Neural cell (in vitro differentiated cells): Measurements from ENCODE around the gene SLC15A5. TPM values are rescaled to one million over a fixed set of nuclear protein-coding genes. Genes with fewer than 3 reads are reported as not detected.

ENCODE experiments used
- H2AFZ ChIP-seq: fragments of 200-600, 300-800 bp; sonication (generic), shearing (Covaris generic); 2 replicates; pipeline ENCODE4 v1.6.0; 2014; ENCODE audit warnings: low read depth, mild to moderate bottlenecking, antibody characterized with exemption, low read length, moderate library complexity
- H3F3A ChIP-seq: fragments of 200-600 bp; shearing (Covaris generic); 2 replicates; pipeline ENCODE4 v1.6.1; 2016; ENCODE audit warnings: mild to moderate bottlenecking, moderate library complexity, mixed read lengths, antibody characterized with exemption, low read length; ENCODE audit not compliant: insufficient read depth, poor library complexity, severe bottlenecking
- H3K27ac ChIP-seq: fragments of 200-600, 300-800 bp; sonication (generic), shearing (Covaris generic); 2 replicates; pipeline ENCODE4 v1.5.1; 2014; ENCODE audit warnings: mild to moderate bottlenecking, low read length, moderate library complexity
- H3K27me3 ChIP-seq: fragments of 300-800, 200-600 bp; sonication (generic), shearing (Covaris generic); 2 replicates; pipeline ENCODE4 v1.6.0; 2014; ENCODE audit warnings: mild to moderate bottlenecking, low read depth, low read length, moderate library complexity; ENCODE audit not compliant: insufficient read depth
- H3K36me3 ChIP-seq: fragments of 300-800, 200-600 bp; sonication (generic), shearing (Covaris generic); 2 replicates; pipeline ENCODE4 v1.5.1; 2014; ENCODE audit warnings: mild to moderate bottlenecking, antibody characterized with exemption, low read length, moderate library complexity; ENCODE audit not compliant: insufficient read depth
- H3K4me2 ChIP-seq: fragments of 300-800, 200-600 bp; sonication (generic), shearing (Covaris generic); 2 replicates; pipeline ENCODE4 v1.6.0; 2014; ENCODE audit warnings: mild to moderate bottlenecking, low read length
- H3K4me3 ChIP-seq: fragments of 300-800, 200-600 bp; sonication (generic), shearing (Covaris generic); 2 replicates; pipeline ENCODE4 v1.5.1; 2014; ENCODE audit warnings: mild to moderate bottlenecking, low read length, moderate library complexity
- H3K79me2 ChIP-seq: fragments of 200-600 bp; shearing (Covaris generic); replicated peaks from 2 replicates; pipeline ENCODE4 v1.6.0; 2014; ENCODE audit warnings: mild to moderate bottlenecking, low read length, moderate library complexity; ENCODE audit not compliant: insufficient read depth
- H3K9ac ChIP-seq: fragments of 300-800, 200-600 bp; sonication (generic), shearing (Covaris generic); 2 replicates; pipeline ENCODE4 v1.6.1; 2016; ENCODE audit warnings: mild to moderate bottlenecking, low read length, mixed read lengths
- H3K9me2 ChIP-seq: fragments of 200-600 bp; shearing (Covaris generic); 2 replicates; pipeline ENCODE4 v1.6.1; 2016; ENCODE audit warnings: mild to moderate bottlenecking, low read length, mixed read lengths; ENCODE audit not compliant: insufficient read depth
- H3K9me3 ChIP-seq: fragments of 200-600, 300-800 bp; sonication (generic), shearing (Covaris generic); 2 replicates; pipeline ENCODE4 v1.6.1; 2016; ENCODE audit warnings: mild to moderate bottlenecking, mixed run types, low read length, moderate library complexity, mixed read lengths
- H4K20me1 ChIP-seq: fragments of 200-600 bp; shearing (Covaris generic); 2 replicates; pipeline ENCODE4 v1.6.1; 2016; ENCODE audit warnings: mild to moderate bottlenecking, mixed run types; ENCODE audit not compliant: insufficient read depth
- CTCF ChIP-seq: fragments of 450-650 bp; IDR thresholded peaks from 2 replicates; pipeline ENCODE4 v1.5.1; 2014; ENCODE audit warnings: antibody characterized with exemption, mild to moderate bottlenecking, moderate library complexity; ENCODE audit not compliant: poor library complexity, severe bottlenecking
- EP300 ChIP-seq: fragments of 450-650 bp; conservative IDR thresholded peaks from 2 replicates; pipeline ENCODE4 v1.6.1; 2014; ENCODE audit warnings: antibody characterized with exemption, mild to moderate bottlenecking, moderate library complexity; ENCODE audit not compliant: poor library complexity, severe bottlenecking
- EZH2 ChIP-seq: fragments of 200-600, 300-800 bp; shearing (Covaris generic), sonication (generic); IDR thresholded peaks from 2 replicates; pipeline ENCODE4 v1.6.1; 2014; ENCODE audit warnings: antibody characterized with exemption, low read length, borderline replicate concordance, mild to moderate bottlenecking; ENCODE audit not compliant: insufficient read depth, poor library complexity, severe bottlenecking
- MXI1 ChIP-seq: fragments of 450-650 bp; conservative IDR thresholded peaks from 2 replicates; pipeline ENCODE4 v1.6.1; 2014; ENCODE audit warnings: antibody characterized with exemption, mild to moderate bottlenecking; ENCODE audit not compliant: poor library complexity, severe bottlenecking
- POLR2AphosphoS5 ChIP-seq: IDR thresholded peaks from 2 replicates; pipeline ENCODE4 v1.6.1; 2012
- RAD21 ChIP-seq: fragments of 450-650 bp; conservative IDR thresholded peaks from 2 replicates; pipeline ENCODE4 v1.6.1; 2014; ENCODE audit warnings: antibody characterized with exemption, mild to moderate bottlenecking, moderate library complexity
- REST ChIP-seq: IDR thresholded peaks from 2 replicates; pipeline ENCODE4 v1.6.1; 2012; ENCODE audit warnings: borderline replicate concordance
- SMC3 ChIP-seq: fragments of 450-650 bp; conservative IDR thresholded peaks from 2 replicates; pipeline ENCODE4 v1.6.1; 2014; ENCODE audit warnings: antibody characterized with exemption, mild to moderate bottlenecking, moderate library complexity; ENCODE audit not compliant: poor library complexity
- TAF1 ChIP-seq: IDR thresholded peaks from 2 replicates; pipeline ENCODE4 v1.6.1; 2012; ENCODE audit warnings: low read depth
- polyA plus RNA-seq: library from polyadenylated mRNA; depleted of rRNA; stranded (reverse); fragments of >200 nt; gene quantifications from 2 replicates; pipeline ENCODE4 v1.2.3, GENCODE V29; 2014

SLC15A5 gene
- polyA plus RNA-seq, 1 donor from 2014 or later: not detected

DNA sequence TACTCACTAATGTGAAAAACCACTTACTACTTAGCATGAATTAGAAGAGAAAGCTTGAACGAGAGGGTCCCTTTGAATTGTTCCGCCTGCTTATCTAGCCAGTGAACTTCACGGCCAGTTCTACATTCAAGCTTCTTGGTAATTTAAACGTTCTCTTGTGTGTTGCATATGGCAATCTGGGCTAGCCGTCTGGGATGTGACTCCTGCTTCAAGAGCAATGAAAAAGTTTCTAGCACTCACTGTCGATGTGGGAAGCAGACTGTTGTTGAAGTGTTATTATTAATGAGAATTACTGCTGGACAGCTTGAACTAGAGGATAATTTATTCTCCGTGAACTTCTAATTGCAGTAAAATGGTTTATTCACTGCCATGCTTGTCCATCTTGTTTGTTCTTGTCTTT, 93.9 kb downstream of the SLC15A5 start:
- no peaks in the 10 kb centered on the region for H3K9me3 ChIP-seq
- H3K27ac ChIP-seq: no peak overlapping the region
- no peaks in the 10 kb centered on the region for H3F3A ChIP-seq
- no peaks in the 10 kb centered on the region for H3K36me3 ChIP-seq
- no peaks in the 10 kb centered on the region for H3K9me2 ChIP-seq
- no peaks in the 10 kb centered on the region for H3K27me3 ChIP-seq
- H3K4me2 ChIP-seq: no peak overlapping the region
- H3K79me2 ChIP-seq: no peaks in the 10 kb centered on the region
- H3K9ac ChIP-seq: no peak overlapping the region
- TF ChIP-seq RAD21 (no peak), EP300 (no peak), POLR2AphosphoS5 (no peak), CTCF (no peak), EZH2 (no peak), REST (no peak), TAF1 (no peak), SMC3 (no peak), MXI1 (no peak)
- no peak overlapping the region for H2AFZ ChIP-seq
- no peak overlapping the region for H3K4me3 ChIP-seq
- no peaks in the 10 kb centered on the region for H4K20me1 ChIP-seq

- Histone ChIP-seq H3K9me2 (no peaks in the 10 kb centered on the region), H3K27me3 (no peaks in the 10 kb centered on the region), H3K4me2 (no peak overlapping the region), H3F3A (no peaks in the 10 kb centered on the region), H4K20me1 (no peaks in the 10 kb centered on the region), H3K4me3 (no peak overlapping the region), H3K36me3 (no peaks in the 10 kb centered on the region), H3K9me3 (no peaks in the 10 kb centered on the region), H3K27ac (no peak overlapping the region), H3K9ac (no peak overlapping the region), H3K79me2 (no peaks in the 10 kb centered on the region), H2AFZ (no peak overlapping the region)
- TF ChIP-seq EP300: no peak
- no peak for TF ChIP-seq EZH2
- no peak for TF ChIP-seq TAF1
- no peak for TF ChIP-seq MXI1
- TF ChIP-seq SMC3: no peak
- no peak for TF ChIP-seq POLR2AphosphoS5
- no peak for TF ChIP-seq REST
- no peak for TF ChIP-seq RAD21
- no peak for TF ChIP-seq CTCF
Measured at GRCh38 chr12:16175840-16176239, 101.6 kb downstream of the SLC15A5 start.
